Measurements from ENCODE around the gene SH3BP4. TPM values are rescaled to one million over a fixed set of nuclear protein-coding genes. Genes with fewer than 3 reads are reported as not detected.

SH3BP4 gene
- total and polyA plus RNA-seq, 4 donors, result 4.1 to 18.4 (median 12.2) TPM

DNA sequence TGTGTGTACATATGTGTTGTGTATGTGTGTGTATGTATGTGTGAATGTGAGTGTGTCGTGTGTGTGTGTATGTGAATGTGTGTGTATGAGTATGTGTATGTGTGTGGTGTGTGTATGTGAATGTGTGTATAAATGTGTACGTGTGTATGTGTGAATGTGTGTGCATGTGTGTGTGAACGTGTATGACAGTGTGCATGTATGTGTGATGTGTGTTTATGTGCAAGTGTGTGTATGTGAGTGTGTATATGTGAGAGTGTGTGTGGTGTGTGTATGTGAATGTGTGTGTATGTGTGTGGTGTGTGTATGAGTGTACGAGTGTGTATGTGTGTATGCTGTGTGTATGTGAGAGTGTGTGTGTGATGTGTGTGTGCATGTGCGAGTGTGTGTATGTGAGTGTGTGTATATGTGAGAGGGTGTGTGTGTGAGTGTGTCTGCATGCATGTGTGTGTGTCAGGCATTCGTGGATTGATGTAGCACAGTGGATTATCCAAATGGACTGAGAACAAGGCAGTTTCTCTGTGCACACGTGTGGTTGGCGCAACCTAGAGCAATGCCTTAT, 127.2 kb downstream of the SH3BP4 start:
- Histone ChIP-seq H3K4me1 (ENCODE audit: control insufficient read depth in 4 of 4, insufficient read depth in 4 of 4, low read length in 3 of 4) (no peaks in the 10 kb centered on the region), H3K9me3 (ENCODE audit: control insufficient read depth in 4 of 4, low read length in 3 of 4) (no peaks in the 10 kb centered on the region), H3K9ac (ENCODE audit: low read depth in 1 of 2, low read length in 2 of 2) (no peak overlapping the region), H3K36me3 (ENCODE audit: control insufficient read depth in 4 of 4, insufficient read depth in 3 of 4, low read depth in 1 of 4, low read length in 3 of 4) (no peaks in the 10 kb centered on the region), H3K27me3 (ENCODE audit: control insufficient read depth in 4 of 4, insufficient read depth in 4 of 4, low read length in 3 of 4) (no peaks in the 10 kb centered on the region), H3K4me3 (ENCODE audit: low read depth in 1 of 3, low read length in 3 of 3) (no peak overlapping the region), H3K27ac (ENCODE audit: low read depth in 1 of 2, low read length in 2 of 2) (no peak overlapping the region)
- TF ChIP-seq RXRA (IDR thresholded peaks at IDR 0.05) (no peak), GABPA (IDR thresholded peaks at IDR 0.05 in 1 of 2, conservative IDR thresholded peaks at IDR 0.05 in 1 of 2) (no peak), FOXA1 (IDR thresholded peaks at IDR 0.05) (no peak), YY1 (IDR thresholded peaks at IDR 0.05) (no peak), NR2F2 (IDR thresholded peaks at IDR 0.05) (no peak), SP1 (IDR thresholded peaks at IDR 0.05) (no peak), HNF4A (conservative IDR thresholded peaks at IDR 0.05) (no peak), JUND (IDR thresholded peaks at IDR 0.05) (no peak), FOXA2 (IDR thresholded peaks at IDR 0.05) (no peak), RAD21 (IDR thresholded peaks at IDR 0.05) (no peak), TAF1 (conservative IDR thresholded peaks at IDR 0.05) (no peak), EGR1 (IDR thresholded peaks at IDR 0.05; ENCODE audit: low read depth in 2 of 2) (no peak)
- TF ChIP-seq, protein P1, sequence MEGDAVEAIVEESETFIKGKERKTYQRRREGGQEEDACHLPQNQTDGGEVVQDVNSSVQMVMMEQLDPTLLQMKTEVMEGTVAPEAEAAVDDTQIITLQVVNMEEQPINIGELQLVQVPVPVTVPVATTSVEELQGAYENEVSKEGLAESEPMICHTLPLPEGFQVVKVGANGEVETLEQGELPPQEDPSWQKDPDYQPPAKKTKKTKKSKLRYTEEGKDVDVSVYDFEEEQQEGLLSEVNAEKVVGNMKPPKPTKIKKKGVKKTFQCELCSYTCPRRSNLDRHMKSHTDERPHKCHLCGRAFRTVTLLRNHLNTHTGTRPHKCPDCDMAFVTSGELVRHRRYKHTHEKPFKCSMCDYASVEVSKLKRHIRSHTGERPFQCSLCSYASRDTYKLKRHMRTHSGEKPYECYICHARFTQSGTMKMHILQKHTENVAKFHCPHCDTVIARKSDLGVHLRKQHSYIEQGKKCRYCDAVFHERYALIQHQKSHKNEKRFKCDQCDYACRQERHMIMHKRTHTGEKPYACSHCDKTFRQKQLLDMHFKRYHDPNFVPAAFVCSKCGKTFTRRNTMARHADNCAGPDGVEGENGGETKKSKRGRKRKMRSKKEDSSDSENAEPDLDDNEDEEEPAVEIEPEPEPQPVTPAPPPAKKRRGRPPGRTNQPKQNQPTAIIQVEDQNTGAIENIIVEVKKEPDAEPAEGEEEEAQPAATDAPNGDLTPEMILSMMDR (IDR thresholded peaks at IDR 0.05; ENCODE audit: low read depth, low read length, missing input control), result no peak
- TF ChIP-seq, protein P2, sequence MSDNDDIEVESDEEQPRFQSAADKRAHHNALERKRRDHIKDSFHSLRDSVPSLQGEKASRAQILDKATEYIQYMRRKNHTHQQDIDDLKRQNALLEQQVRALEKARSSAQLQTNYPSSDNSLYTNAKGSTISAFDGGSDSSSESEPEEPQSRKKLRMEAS (IDR thresholded peaks at IDR 0.05), result no peak
- TF ChIP-seq, protein P3, sequence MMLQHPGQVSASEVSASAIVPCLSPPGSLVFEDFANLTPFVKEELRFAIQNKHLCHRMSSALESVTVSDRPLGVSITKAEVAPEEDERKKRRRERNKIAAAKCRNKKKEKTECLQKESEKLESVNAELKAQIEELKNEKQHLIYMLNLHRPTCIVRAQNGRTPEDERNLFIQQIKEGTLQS (IDR thresholded peaks at IDR 0.05), result no peak
- TF ChIP-seq, protein P4, sequence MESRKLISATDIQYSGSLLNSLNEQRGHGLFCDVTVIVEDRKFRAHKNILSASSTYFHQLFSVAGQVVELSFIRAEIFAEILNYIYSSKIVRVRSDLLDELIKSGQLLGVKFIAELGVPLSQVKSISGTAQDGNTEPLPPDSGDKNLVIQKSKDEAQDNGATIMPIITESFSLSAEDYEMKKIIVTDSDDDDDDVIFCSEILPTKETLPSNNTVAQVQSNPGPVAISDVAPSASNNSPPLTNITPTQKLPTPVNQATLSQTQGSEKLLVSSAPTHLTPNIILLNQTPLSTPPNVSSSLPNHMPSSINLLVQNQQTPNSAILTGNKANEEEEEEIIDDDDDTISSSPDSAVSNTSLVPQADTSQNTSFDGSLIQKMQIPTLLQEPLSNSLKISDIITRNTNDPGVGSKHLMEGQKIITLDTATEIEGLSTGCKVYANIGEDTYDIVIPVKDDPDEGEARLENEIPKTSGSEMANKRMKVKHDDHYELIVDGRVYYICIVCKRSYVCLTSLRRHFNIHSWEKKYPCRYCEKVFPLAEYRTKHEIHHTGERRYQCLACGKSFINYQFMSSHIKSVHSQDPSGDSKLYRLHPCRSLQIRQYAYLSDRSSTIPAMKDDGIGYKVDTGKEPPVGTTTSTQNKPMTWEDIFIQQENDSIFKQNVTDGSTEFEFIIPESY (IDR thresholded peaks at IDR 0.05), result no peak
- TF ChIP-seq, protein P5, sequence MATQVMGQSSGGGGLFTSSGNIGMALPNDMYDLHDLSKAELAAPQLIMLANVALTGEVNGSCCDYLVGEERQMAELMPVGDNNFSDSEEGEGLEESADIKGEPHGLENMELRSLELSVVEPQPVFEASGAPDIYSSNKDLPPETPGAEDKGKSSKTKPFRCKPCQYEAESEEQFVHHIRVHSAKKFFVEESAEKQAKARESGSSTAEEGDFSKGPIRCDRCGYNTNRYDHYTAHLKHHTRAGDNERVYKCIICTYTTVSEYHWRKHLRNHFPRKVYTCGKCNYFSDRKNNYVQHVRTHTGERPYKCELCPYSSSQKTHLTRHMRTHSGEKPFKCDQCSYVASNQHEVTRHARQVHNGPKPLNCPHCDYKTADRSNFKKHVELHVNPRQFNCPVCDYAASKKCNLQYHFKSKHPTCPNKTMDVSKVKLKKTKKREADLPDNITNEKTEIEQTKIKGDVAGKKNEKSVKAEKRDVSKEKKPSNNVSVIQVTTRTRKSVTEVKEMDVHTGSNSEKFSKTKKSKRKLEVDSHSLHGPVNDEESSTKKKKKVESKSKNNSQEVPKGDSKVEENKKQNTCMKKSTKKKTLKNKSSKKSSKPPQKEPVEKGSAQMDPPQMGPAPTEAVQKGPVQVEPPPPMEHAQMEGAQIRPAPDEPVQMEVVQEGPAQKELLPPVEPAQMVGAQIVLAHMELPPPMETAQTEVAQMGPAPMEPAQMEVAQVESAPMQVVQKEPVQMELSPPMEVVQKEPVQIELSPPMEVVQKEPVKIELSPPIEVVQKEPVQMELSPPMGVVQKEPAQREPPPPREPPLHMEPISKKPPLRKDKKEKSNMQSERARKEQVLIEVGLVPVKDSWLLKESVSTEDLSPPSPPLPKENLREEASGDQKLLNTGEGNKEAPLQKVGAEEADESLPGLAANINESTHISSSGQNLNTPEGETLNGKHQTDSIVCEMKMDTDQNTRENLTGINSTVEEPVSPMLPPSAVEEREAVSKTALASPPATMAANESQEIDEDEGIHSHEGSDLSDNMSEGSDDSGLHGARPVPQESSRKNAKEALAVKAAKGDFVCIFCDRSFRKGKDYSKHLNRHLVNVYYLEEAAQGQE (IDR thresholded peaks at IDR 0.05), result no peak
- no peak for DNase-seq (ENCODE audit: low spot score)
- 90% methylated on average over 8 of the region's 8 CpGs for WGBS
